ENCODE results near the gene SRRM5.

- TF ChIP-seq, protein P1, sequence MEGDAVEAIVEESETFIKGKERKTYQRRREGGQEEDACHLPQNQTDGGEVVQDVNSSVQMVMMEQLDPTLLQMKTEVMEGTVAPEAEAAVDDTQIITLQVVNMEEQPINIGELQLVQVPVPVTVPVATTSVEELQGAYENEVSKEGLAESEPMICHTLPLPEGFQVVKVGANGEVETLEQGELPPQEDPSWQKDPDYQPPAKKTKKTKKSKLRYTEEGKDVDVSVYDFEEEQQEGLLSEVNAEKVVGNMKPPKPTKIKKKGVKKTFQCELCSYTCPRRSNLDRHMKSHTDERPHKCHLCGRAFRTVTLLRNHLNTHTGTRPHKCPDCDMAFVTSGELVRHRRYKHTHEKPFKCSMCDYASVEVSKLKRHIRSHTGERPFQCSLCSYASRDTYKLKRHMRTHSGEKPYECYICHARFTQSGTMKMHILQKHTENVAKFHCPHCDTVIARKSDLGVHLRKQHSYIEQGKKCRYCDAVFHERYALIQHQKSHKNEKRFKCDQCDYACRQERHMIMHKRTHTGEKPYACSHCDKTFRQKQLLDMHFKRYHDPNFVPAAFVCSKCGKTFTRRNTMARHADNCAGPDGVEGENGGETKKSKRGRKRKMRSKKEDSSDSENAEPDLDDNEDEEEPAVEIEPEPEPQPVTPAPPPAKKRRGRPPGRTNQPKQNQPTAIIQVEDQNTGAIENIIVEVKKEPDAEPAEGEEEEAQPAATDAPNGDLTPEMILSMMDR (IDR thresholded peaks at IDR 0.05; ENCODE audit: low read depth, low read length, poor library complexity, severe bottlenecking), result no peak
- TF ChIP-seq EZH2phosphoT487 (IDR thresholded peaks at IDR 0.05; ENCODE audit: borderline replicate concordance, low read length), result no peak
Measured at GRCh38 chr19:43620061-43621001, 8.4 kb downstream of the SRRM5 start.

Data from DOHH2 (cell line).